Vagina (tissue), 2 donors: Measurements from ENCODE around the gene KCNK10. TPM values are rescaled to one million over a fixed set of nuclear protein-coding genes. Genes with fewer than 3 reads are reported as not detected.

Source experiments
- DNase-seq, 2 donors: peaks; one replicate each; pipeline ENCODE4 v3.0.0-alpha.2; 2017; ENCODE audit errors: extremely low spot score in 2 of 2
- H3K27ac ChIP-seq: fragments of 200-600 bp; sonication (generic); one replicate; pipeline ENCODE4 v1.5.1; 2019
- H3K27me3 ChIP-seq: fragments of 200-600 bp; sonication (generic); one replicate; pipeline ENCODE4 v1.5.1; 2019
- H3K36me3 ChIP-seq, 2 donors: fragments of 200-600 bp; sonication (generic); one replicate each; pipeline ENCODE4 v1.5.1; 2017 to 2019
- H3K4me1 ChIP-seq: fragments of 200-600 bp; sonication (generic); one replicate; pipeline ENCODE4 v1.5.1; 2019
- H3K4me3 ChIP-seq, 2 donors: fragments of 200-600 bp; sonication (generic); 1 replicate in 1 of 2; 2 replicates in 1 of 2; pipeline ENCODE4 v1.5.1; 2016 to 2019
- H3K9me3 ChIP-seq: fragments of 200-600 bp; sonication (generic); one replicate; pipeline ENCODE4 v1.5.1; 2019
- POLR2A ChIP-seq, 2 donors: fragments of 450-650 bp; IDR thresholded peaks; one replicate each; pipeline ENCODE4 v1.6.1; 2017; ENCODE audit warnings: antibody characterized with exemption in 2 of 2, mild to moderate bottlenecking in 2 of 2, moderate library complexity in 2 of 2
- POLR2AphosphoS5 ChIP-seq, 2 donors: sonication (generic); formaldehyde crosslinking; IDR thresholded peaks; one replicate each; pipeline ENCODE4 v1.9.0; 2017; ENCODE audit warnings: antibody characterized with exemption in 2 of 2, mild to moderate bottlenecking in 2 of 2, low read depth in 1 of 2; ENCODE audit not compliant: insufficient read depth in 1 of 2
- intact Hi-C: fragments of 100-400 bp; cut with DNase I; formaldehyde crosslinking; loops from one replicate; pipeline ENCODE4 v1.15.1; 2023
- total RNA-seq: library from RNA; depleted of rRNA; stranded (reverse); fragments of >200 nt; gene quantifications from one replicate; pipeline ENCODE4 v1.2.3, GENCODE V29; 2016
- TF ChIP-seq, protein P1 (sequence below), 3 experiments: fragments of 450-650 bp in 2 of 3; fragments of 200-600 bp in 1 of 3; sonication (generic) in 1 of 3; IDR thresholded peaks; one replicate each; pipeline ENCODE4 v1.5.1; 2017 to 2019; ENCODE audit warnings: antibody characterized with exemption in 3 of 3, mild to moderate bottlenecking in 2 of 3, moderate library complexity in 2 of 3

KCNK10 gene
- total RNA-seq, 1 donor from 2014 or later = 0.25 TPM

DNA sequence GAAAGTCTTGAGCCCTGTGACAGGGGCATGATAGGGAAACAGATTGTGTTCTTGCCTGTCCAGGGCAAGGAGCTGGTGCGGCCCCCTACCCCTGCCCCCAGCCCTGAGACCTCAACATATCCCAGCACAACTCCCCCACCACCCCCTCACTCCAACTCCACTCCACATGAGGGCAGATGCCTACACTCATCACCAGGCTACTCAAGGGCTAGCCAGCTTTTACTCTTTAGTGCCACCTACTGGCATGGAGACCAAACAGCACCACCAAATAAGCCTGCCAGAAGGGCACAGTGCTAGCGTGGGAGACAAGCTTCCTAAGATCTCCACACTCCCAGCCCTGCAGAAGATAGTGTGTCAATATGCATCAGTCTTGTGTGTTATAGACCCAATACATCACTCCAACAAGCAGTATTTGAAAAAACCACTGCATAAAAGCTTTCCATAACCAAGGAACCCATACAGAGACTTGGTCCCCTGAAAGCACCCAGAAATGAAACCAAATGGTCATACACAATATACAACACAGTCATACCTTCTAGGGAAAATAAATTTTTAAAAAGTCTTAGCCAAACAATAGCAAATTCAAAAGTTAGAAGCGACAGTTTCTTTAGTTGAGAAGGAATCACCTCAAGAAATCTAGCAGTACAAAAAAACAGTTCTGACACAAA lies 154.4 kb downstream of the KCNK10 start:
- no peaks in the 10 kb centered on the region for H3K27me3 ChIP-seq
- peaks cover 5% of the 10 kb centered on the region for H3K9me3 ChIP-seq
- TF ChIP-seq, protein P1, sequence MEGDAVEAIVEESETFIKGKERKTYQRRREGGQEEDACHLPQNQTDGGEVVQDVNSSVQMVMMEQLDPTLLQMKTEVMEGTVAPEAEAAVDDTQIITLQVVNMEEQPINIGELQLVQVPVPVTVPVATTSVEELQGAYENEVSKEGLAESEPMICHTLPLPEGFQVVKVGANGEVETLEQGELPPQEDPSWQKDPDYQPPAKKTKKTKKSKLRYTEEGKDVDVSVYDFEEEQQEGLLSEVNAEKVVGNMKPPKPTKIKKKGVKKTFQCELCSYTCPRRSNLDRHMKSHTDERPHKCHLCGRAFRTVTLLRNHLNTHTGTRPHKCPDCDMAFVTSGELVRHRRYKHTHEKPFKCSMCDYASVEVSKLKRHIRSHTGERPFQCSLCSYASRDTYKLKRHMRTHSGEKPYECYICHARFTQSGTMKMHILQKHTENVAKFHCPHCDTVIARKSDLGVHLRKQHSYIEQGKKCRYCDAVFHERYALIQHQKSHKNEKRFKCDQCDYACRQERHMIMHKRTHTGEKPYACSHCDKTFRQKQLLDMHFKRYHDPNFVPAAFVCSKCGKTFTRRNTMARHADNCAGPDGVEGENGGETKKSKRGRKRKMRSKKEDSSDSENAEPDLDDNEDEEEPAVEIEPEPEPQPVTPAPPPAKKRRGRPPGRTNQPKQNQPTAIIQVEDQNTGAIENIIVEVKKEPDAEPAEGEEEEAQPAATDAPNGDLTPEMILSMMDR (IDR thresholded peaks at IDR 0.05) = peak in 1 of 3 experiments; percentile 17
- TF ChIP-seq POLR2AphosphoS5 (IDR thresholded peaks at IDR 0.05; ENCODE audit: insufficient read depth in 1 of 2, low read depth in 1 of 2) (no peak), POLR2A (IDR thresholded peaks at IDR 0.05) (no peak)
- DNase-seq = no peak
- no peak overlapping the region for H3K27ac ChIP-seq
- H3K36me3 ChIP-seq = no peaks in the 10 kb centered on the region
- no peak overlapping the region for H3K4me3 ChIP-seq
- intact Hi-C loops = no loop called here
- no peaks in the 10 kb centered on the region for H3K4me1 ChIP-seq

DNA sequence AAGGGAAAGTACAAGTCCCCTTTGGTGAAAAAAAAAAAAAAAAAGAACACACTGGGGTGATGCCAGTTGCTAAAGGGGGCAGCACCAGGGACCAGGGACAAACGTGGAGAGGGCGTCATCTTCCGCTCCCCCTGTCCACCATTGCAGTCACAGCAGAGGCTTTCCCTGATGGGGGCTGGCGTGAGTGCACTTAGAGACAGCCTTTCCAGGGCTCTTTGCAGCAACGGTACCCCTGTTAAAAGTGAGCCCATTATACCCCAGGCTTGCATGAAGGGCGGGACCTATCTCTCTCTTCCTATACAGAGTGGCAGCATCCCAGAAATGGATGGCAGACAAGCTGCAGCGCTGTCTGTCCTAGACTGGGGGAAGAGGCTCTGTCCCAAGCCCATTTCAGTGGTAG lies 155.0 kb downstream of the KCNK10 start:
- TF ChIP-seq POLR2A (IDR thresholded peaks at IDR 0.05) (no peak), POLR2AphosphoS5 (IDR thresholded peaks at IDR 0.05; ENCODE audit: insufficient read depth in 1 of 2, low read depth in 1 of 2) (no peak)
- TF ChIP-seq, protein P1 (IDR thresholded peaks at IDR 0.05) = no peak
- intact Hi-C loops = no loop called here
- Histone ChIP-seq H3K27ac (no peak overlapping the region), H3K4me3 (no peak overlapping the region), H3K36me3 (no peaks in the 10 kb centered on the region), H3K9me3 (peaks cover 5% of the 10 kb centered on the region), H3K4me1 (no peaks in the 10 kb centered on the region), H3K27me3 (no peaks in the 10 kb centered on the region)
- no peak for DNase-seq

DNA sequence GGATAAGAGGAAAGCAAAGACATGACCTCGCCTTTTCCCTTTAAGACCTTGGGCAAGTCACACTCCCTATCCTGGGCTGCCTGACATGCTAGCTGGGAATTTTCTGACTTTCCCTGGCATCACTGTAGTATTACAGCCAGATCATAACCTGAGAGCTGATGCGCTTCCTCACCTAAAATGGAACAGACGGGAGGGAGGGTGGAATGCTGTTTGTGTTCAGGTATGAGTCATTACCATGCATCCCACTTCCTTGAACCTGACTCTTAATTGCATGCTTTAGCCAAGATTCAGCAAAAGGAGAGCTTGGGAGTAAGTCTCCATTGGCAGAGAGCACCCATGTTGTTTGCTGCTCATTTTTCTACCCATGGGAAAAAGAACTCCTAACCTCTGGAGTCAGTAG lies 156.5 kb downstream of the KCNK10 start:
- TF ChIP-seq POLR2A (IDR thresholded peaks at IDR 0.05) = no peak
- TF ChIP-seq, protein P1 (IDR thresholded peaks at IDR 0.05) = no peak
- TF ChIP-seq POLR2AphosphoS5 (IDR thresholded peaks at IDR 0.05; ENCODE audit: insufficient read depth in 1 of 2, low read depth in 1 of 2) = no peak
- no peaks in the 10 kb centered on the region for H3K36me3 ChIP-seq
- intact Hi-C loops = no loop called here
- H3K27me3 ChIP-seq = no peaks in the 10 kb centered on the region
- H3K27ac ChIP-seq = no peak overlapping the region
- peak in 1 of 2 donors; percentile 58 for DNase-seq
- H3K9me3 ChIP-seq = peaks cover 5% of the 10 kb centered on the region
- H3K4me3 ChIP-seq = no peak overlapping the region
- H3K4me1 ChIP-seq = no peaks in the 10 kb centered on the region

DNA sequence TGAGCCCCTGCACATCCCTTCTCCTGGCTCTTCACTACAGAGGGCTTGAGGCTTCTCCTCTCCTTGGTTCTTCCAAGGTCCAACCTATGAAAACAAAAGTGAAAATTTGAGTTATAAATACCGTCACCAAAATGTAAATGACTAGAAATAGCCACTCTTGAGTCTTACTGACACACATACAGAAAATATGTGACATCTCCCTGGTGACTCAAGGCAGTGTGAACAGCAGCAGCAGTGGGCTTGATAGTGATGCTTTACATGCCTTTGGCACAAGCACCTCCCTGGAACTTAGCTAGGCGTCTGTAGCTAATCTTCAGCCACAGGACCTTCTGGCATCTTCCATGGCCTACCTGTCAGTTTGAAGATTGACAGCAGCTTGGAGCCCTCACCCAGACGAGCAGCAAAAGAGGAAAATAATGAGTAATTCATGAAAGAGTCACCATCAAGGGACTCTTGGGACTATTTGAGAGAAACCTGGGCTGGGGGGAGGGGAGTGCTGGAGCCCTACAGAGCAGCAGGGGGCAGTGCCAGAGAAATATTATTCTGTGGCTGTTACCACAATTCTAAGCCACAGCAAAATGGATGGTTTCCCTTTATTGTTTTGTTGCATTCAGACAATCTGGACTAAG lies 158.0 kb downstream of the KCNK10 start:
- intact Hi-C loops = no loop called here
- H3K4me1 ChIP-seq = no peaks in the 10 kb centered on the region

More for the DNA sequence above, 158.0 kb downstream of the KCNK10 start:
- H3K4me3 ChIP-seq = no peak overlapping the region
- H3K36me3 ChIP-seq = no peaks in the 10 kb centered on the region
- H3K9me3 ChIP-seq = peaks cover 5% of the 10 kb centered on the region
- TF ChIP-seq POLR2A (IDR thresholded peaks at IDR 0.05) = no peak
- no peak for TF ChIP-seq POLR2AphosphoS5 (IDR thresholded peaks at IDR 0.05; ENCODE audit: insufficient read depth in 1 of 2, low read depth in 1 of 2)
- TF ChIP-seq, protein P1 (IDR thresholded peaks at IDR 0.05) = no peak
- DNase-seq = peak in 1 of 2 donors; percentile 67
- H3K27me3 ChIP-seq = no peaks in the 10 kb centered on the region
- H3K27ac ChIP-seq = no peak overlapping the region
